Right renal cortex interstitium (tissue), 3 donors: ENCODE measurements around the gene POLR1E. TPM values are rescaled to one million over a fixed set of nuclear protein-coding genes. Genes with fewer than 3 reads are reported as not detected.
A peak's percentile ranks its signal among the peaks of the same experiment; 100 is the strongest.
"Not testable (repeated sequence)": the region's sequence is repeated elsewhere in the genome, so short reads cannot be mapped to it uniquely, and the experiment has no call there.

Source experiments
- DNase-seq, 3 donors: peaks; one replicate each; pipeline ENCODE4 v3.0.0-alpha.2; 2013; ENCODE audit warnings: low read depth in 3 of 3, low spot score in 2 of 3
- polyA plus RNA-seq, 3 donors: library from polyadenylated mRNA; unstranded; fragments of 120-200 nt; gene quantifications; one replicate each; pipeline ENCODE4 v1.2.1, GENCODE V29; 2013; ENCODE audit not compliant: insufficient read length in 3 of 3

POLR1E gene
- polyA plus RNA-seq, 3 donors: 24.2 to 27.4 (median 25.0) TPM

GRCh38 chr9:37464426-37465248, 21.1 kb upstream of the POLR1E start:
- peak in 1 of 3 donors; percentile 57 for DNase-seq

GRCh38 chr9:37465249-37466036, 20.3 kb upstream of the POLR1E start, which contains the start of gene ZBTB5:
ZBTB5 (minus strand) TSS chr9:37465450; CDS start chr9:37442551, 22,899 bp downstream.
- peak; percentile 99 to 100 (median 99) for DNase-seq

GRCh38 chr9:37466037-37466709, 19.6 kb upstream of the POLR1E start:
- DNase-seq: peak in 2 of 3 donors; percentile 67 to 74

- DNase-seq: not testable (repeated sequence)
Observed at GRCh38 chr9:37467530-37467929, 18.2 kb upstream of the POLR1E start.

GRCh38 chr9:37468620-37469019, 17.1 kb upstream of the POLR1E start:
- DNase-seq: no peak

- no peak for DNase-seq
Observed at GRCh38 chr9:37471942-37472684, 13.6 kb upstream of the POLR1E start.

GRCh38 chr9:37473982-37474381, 11.8 kb upstream of the POLR1E start:
- not testable (repeated sequence) for DNase-seq

GRCh38 chr9:37474438-37474837, 11.3 kb upstream of the POLR1E start:
- no peak for DNase-seq

- DNase-seq: no peak
Observed at GRCh38 chr9:37476930-37477329, 8.8 kb upstream of the POLR1E start.

- not testable (repeated sequence) for DNase-seq
Observed at GRCh38 chr9:37477443-37477842, 8.3 kb upstream of the POLR1E start.

GRCh38 chr9:37477987-37478619, 7.6 kb upstream of the POLR1E start:
- not testable (repeated sequence) for DNase-seq

- DNase-seq: no peak
Observed at GRCh38 chr9:37480759-37481158, 5.0 kb upstream of the POLR1E start.

- no peak for DNase-seq
Observed at GRCh38 chr9:37486256-37486615, 488 bp downstream of the POLR1E start.

GRCh38 chr9:37486616-37487548, 1.1 kb downstream of the POLR1E start:
- DNase-seq: no peak

- DNase-seq: no peak
Observed at GRCh38 chr9:37491939-37492338, 6.2 kb downstream of the POLR1E start.

GRCh38 chr9:37495571-37495970, 9.8 kb downstream of the POLR1E start:
- DNase-seq: no peak

- DNase-seq: no peak
Observed at GRCh38 chr9:37496020-37496419, 10.3 kb downstream of the POLR1E start.

- DNase-seq: no peak
Observed at GRCh38 chr9:37497320-37497719, 11.6 kb downstream of the POLR1E start.

- no peak for DNase-seq
Observed at GRCh38 chr9:37498457-37498856, 12.7 kb downstream of the POLR1E start.
